Measurements from ENCODE around the gene AMOTL2.

GRCh38 chr3:134340982-134341365 is 33.3 kb downstream of the AMOTL2 start:
- no peak for TF ChIP-seq CTCF (IDR thresholded peaks at IDR 0.05; ENCODE audit: insufficient read depth, low read length)
- no peak for TF ChIP-seq SPI1 (IDR thresholded peaks at IDR 0.05; ENCODE audit: borderline replicate concordance, low read depth)
- TF ChIP-seq REST (IDR thresholded peaks at IDR 0.05; ENCODE audit: insufficient replicate concordance, low read depth), result no peak
- no peak for TF ChIP-seq GABPA (IDR thresholded peaks at IDR 0.05; ENCODE audit: low read depth)

All from HL-60 (cell line).